GM12878 (cell line): ENCODE results near the gene KERA. TPM values are rescaled to one million over a fixed set of nuclear protein-coding genes. Genes with fewer than 3 reads are reported as not detected.

Experiments
- ATAC-seq: fragments of 200-7000 bp; cut with Tn5 transposase; 3 replicates; pipeline ENCODE4 v1.9.1; 2020; ENCODE audit warnings: mild to moderate bottlenecking, moderate library complexity
- BruUV-seq: library from RNA; stranded (reverse); fragments of 400-500 nt; replicated peaks from 2 replicates; lab custom pipeline; 2021; lab: Mats Ljungman, UMichigan
- CTCF ChIA-PET: fragments of 300-600 bp; sonication (Branson Sonifier 250); formaldehyde crosslinking; extraction: SDS; loops from one replicate; lab custom pipeline; 2021; ENCODE audit warnings: inconsistent platforms; lab: Yijun Ruan, JAX
- POLR2A ChIA-PET: fragments of 350-600 bp; formaldehyde crosslinking; extraction: SDS; loops from one replicate; lab custom pipeline; 2021; ENCODE audit warnings: inconsistent platforms; lab: Charles Lee
- RAD21 ChIA-PET: fragments of 300-600 bp; sonication (Branson Sonifier 250); formaldehyde crosslinking; loops from one replicate; lab custom pipeline; 2023; ENCODE audit warnings: antibody characterized with exemption; ENCODE audit not compliant: unreplicated experiment; lab: Charles Lee
- SMC1A ChIA-PET: fragments of 300-600 bp; sonication (Branson Sonifier 250); formaldehyde crosslinking; loops from one replicate; lab custom pipeline; 2023; ENCODE audit not compliant: unreplicated experiment, uncharacterized antibody; lab: Charles Lee
- DNase-seq: peaks from one replicate; pipeline ENCODE4 v3.0.0-alpha.2; 2011; ENCODE audit warnings: low read depth, low spot score
- FAIRE-seq: peaks from 3 replicates; lab custom pipeline; 2011; peaks lifted over from hg19 to GRCh38; lab: Jason Lieb, UNC
- H2AFZ ChIP-seq: 2 replicates; pipeline ENCODE4 v1.6.0; 2011; ENCODE audit warnings: low read depth, low read length, control low read depth; ENCODE audit not compliant: control insufficient read depth
- H3K27ac ChIP-seq: 2 replicates; pipeline ENCODE4 v1.5.1; 2011; ENCODE audit warnings: control low read depth; ENCODE audit not compliant: control insufficient read depth, insufficient read depth
- H3K27me3 ChIP-seq, 2 experiments: replicated peaks in 1 of 2; 2 replicates each; pipeline versions ENCODE4 v1.6.0 to v1.6.1; 2011; ENCODE audit warnings: low read length in 1 of 2; ENCODE audit not compliant: control insufficient read depth in 2 of 2, insufficient read depth in 2 of 2
- H3K36me3 ChIP-seq, 2 experiments: 2 replicates each; pipeline ENCODE4 v1.5.1; 2011; ENCODE audit warnings: low read length in 1 of 2; ENCODE audit not compliant: control insufficient read depth in 2 of 2, insufficient read depth in 2 of 2
- H3K4me1 ChIP-seq: 2 replicates; pipeline ENCODE4 v1.6.1; 2011; ENCODE audit warnings: mild to moderate bottlenecking, low read length, moderate library complexity, mixed read lengths; ENCODE audit not compliant: control insufficient read depth, insufficient read depth
- H3K4me2 ChIP-seq: 2 replicates; pipeline ENCODE4 v1.6.0; 2011; ENCODE audit warnings: control low read depth; ENCODE audit not compliant: control insufficient read depth, insufficient read depth
- H3K4me3 ChIP-seq: fragments of 200-600 bp; sonication (generic); 2 replicates; pipeline ENCODE4 v1.5.1; 2016
- H3K79me2 ChIP-seq: 2 replicates; pipeline ENCODE4 v1.6.0; 2011; ENCODE audit warnings: low read length; ENCODE audit not compliant: control insufficient read depth, insufficient read depth
- H3K9ac ChIP-seq: 2 replicates; pipeline ENCODE4 v1.8.0; 2011; ENCODE audit warnings: low read length, control low read depth, mixed read lengths; ENCODE audit not compliant: control insufficient read depth, insufficient read depth
- H3K9me3 ChIP-seq: replicated peaks from 3 replicates; pipeline ENCODE4 v1.5.1; 2011; ENCODE audit warnings: mild to moderate bottlenecking, low read length; ENCODE audit not compliant: control insufficient read depth, insufficient read depth
- H4K20me1 ChIP-seq: 2 replicates; pipeline ENCODE4 v1.6.0; 2011; ENCODE audit not compliant: control insufficient read depth, insufficient read depth
- BHLHE40 ChIP-seq, 2 experiments: fragments of 450-650 bp in 1 of 2; IDR thresholded peaks; 2 replicates each; pipeline ENCODE4 v1.6.1; 2011 to 2017; ENCODE audit warnings: low read depth in 2 of 2, borderline replicate concordance in 1 of 2, improper control_type of control experiment in 1 of 2, low read length in 1 of 2, mild to moderate bottlenecking in 1 of 2
- BRCA1 ChIP-seq: IDR thresholded peaks from 2 replicates; pipeline ENCODE4 v1.6.1; 2011; ENCODE audit warnings: low read depth, low read length, improper control_type of control experiment
- CBX3 ChIP-seq: fragments of 200-600 bp; sonication (generic); IDR thresholded peaks from 2 replicates; pipeline ENCODE4 v1.6.1; 2016; ENCODE audit warnings: low read depth, borderline replicate concordance
- CEBPB ChIP-seq, 2 experiments: fragments of 150-350 bp in 1 of 2; IDR thresholded peaks; 2 replicates each; pipeline ENCODE4 v1.6.1; 2012 to 2014; ENCODE audit warnings: low read depth in 2 of 2, low read length in 2 of 2, borderline replicate concordance in 1 of 2, inconsistent platforms in 1 of 2
- CTCF ChIP-seq, 3 experiments: IDR thresholded peaks in 2 of 3; conservative IDR thresholded peaks in 1 of 3; 2 replicates each; pipeline ENCODE4 v1.5.1; 2011; ENCODE audit warnings: low read depth in 3 of 3, low read length in 3 of 3, mild to moderate bottlenecking in 3 of 3, control low read depth in 2 of 3, moderate library complexity in 2 of 3, inconsistent platforms in 1 of 3, mixed read lengths in 1 of 3; ENCODE audit not compliant: control insufficient read depth in 2 of 3, insufficient read depth in 1 of 3; ENCODE audit errors: extremely low read depth in 1 of 3
- DPF2 ChIP-seq: fragments of 450-650 bp; IDR thresholded peaks from 2 replicates; pipeline ENCODE4 v1.6.1; 2017; ENCODE audit warnings: mild to moderate bottlenecking
- EED ChIP-seq: sonication (generic); IDR thresholded peaks from 2 replicates; pipeline ENCODE4 v1.6.1; 2016; ENCODE audit warnings: antibody characterized with exemption, low read depth
- HDGF ChIP-seq: fragments of 450-650 bp; IDR thresholded peaks from 2 replicates; pipeline ENCODE4 v1.6.1; 2016; ENCODE audit warnings: antibody characterized with exemption
- IKZF1 ChIP-seq: fragments of 450-650 bp; conservative IDR thresholded peaks from 2 replicates; pipeline ENCODE4 v1.6.1; 2017; ENCODE audit warnings: antibody characterized with exemption, mild to moderate bottlenecking
- MTA2 ChIP-seq: fragments of 450-650 bp; IDR thresholded peaks from 2 replicates; pipeline ENCODE4 v1.6.1; 2016; ENCODE audit warnings: low read depth, mild to moderate bottlenecking, moderate library complexity
- MYB ChIP-seq: fragments of 150-350 bp; IDR thresholded peaks from 2 replicates; pipeline ENCODE4 v1.6.1; 2014; ENCODE audit warnings: mild to moderate bottlenecking, low read depth, low read length, borderline replicate concordance
- NR2F1 ChIP-seq: fragments of 450-650 bp; conservative IDR thresholded peaks from 2 replicates; pipeline ENCODE4 v1.6.1; 2017; ENCODE audit warnings: mild to moderate bottlenecking
- NRF1 ChIP-seq: conservative IDR thresholded peaks from 2 replicates; pipeline ENCODE4 v1.6.1; 2011; ENCODE audit warnings: mild to moderate bottlenecking, low read depth, low read length, improper control_type of control experiment
- PAX8 ChIP-seq: fragments of 450-650 bp; IDR thresholded peaks from 2 replicates; pipeline ENCODE4 v1.6.1; 2017; ENCODE audit warnings: mild to moderate bottlenecking, moderate library complexity
- POU2F2 ChIP-seq: IDR thresholded peaks from 3 replicates; pipeline ENCODE4 v1.6.1; 2011; ENCODE audit warnings: low read depth, mild to moderate bottlenecking, low read length, borderline replicate concordance
- RBBP5 ChIP-seq: fragments of 200-600 bp; sonication (generic); conservative IDR thresholded peaks from 2 replicates; pipeline ENCODE4 v1.6.1; 2016
- RELA ChIP-seq: fragments of 450-650 bp; IDR thresholded peaks from 2 replicates; pipeline ENCODE4 v1.8.0; 2014; ENCODE audit warnings: borderline replicate concordance; ENCODE audit not compliant: partially characterized antibody
- SMAD1 ChIP-seq: fragments of 450-650 bp; IDR thresholded peaks from 2 replicates; pipeline ENCODE4 v1.6.1; 2018; ENCODE audit warnings: mild to moderate bottlenecking, low read depth; ENCODE audit not compliant: partially characterized antibody
- TARDBP ChIP-seq: IDR thresholded peaks from 2 replicates; pipeline ENCODE4 v1.6.1; 2016; ENCODE audit warnings: borderline replicate concordance
- ZNF217 ChIP-seq: fragments of 450-650 bp; IDR thresholded peaks from 2 replicates; pipeline ENCODE4 v1.6.1; 2017; ENCODE audit warnings: antibody characterized with exemption, mild to moderate bottlenecking
- ZNF274 ChIP-seq: IDR thresholded peaks from one replicate; pipeline ENCODE4 v1.8.0; 2011; ENCODE audit not compliant: insufficient read length, insufficient read depth
- WGBS: methylation state at CpG from one replicate; pipeline ENCODE4 v1.1.6; 2016; ENCODE audit warnings: low lambda C conversion rate; ENCODE audit not compliant: insufficient replicate concordance, insufficient coverage; ENCODE audit errors: missing lambda C conversion rate; 5-methylcytosine and 5-hydroxymethylcytosine counted together
- in situ Hi-C: fragments of 300-500 bp; cut with MboI; formaldehyde crosslinking; loops from 9 replicates; pipeline ENCODE4 v1.14.3; 2018; ENCODE audit warnings: mixed read lengths
- intact Hi-C: fragments of 100-400 bp; cut with micrococcal nuclease; formaldehyde crosslinking; loops from one replicate; pipeline ENCODE4 v1.14.2; 2022; ENCODE audit not compliant: unreplicated experiment
- polyA plus RNA-seq, 11 experiments: library from polyadenylated mRNA; depleted of rRNA in 4 of 11; unstranded in 6 of 11; stranded (reverse) in 5 of 11; fragments of >200 nt; fragmentation: Nextera tagmentation in 4 of 11; fragmentation: Illumina TruSeq in 1 of 11; extraction: Ambion mirVana in 4 of 11; extraction: Trizol in 1 of 11; gene quantifications; 1 replicate in 1 of 11; 2 replicates in 10 of 11; pipeline versions ENCODE4 v1.2.1 to v1.2.3, GENCODE V29; 2011 to 2016; ENCODE audit warnings: inconsistent platforms in 2 of 11, missing spikeins in 2 of 11, low read depth in 1 of 11
- total RNA-seq, 4 experiments: library from RNA; depleted of rRNA in 3 of 4; stranded (reverse); fragments of >200 nt in 3 of 4; fragmentation: Illumina TruSeq in 1 of 4; extraction: Trizol in 1 of 4; gene quantifications; 2 replicates each; pipeline versions ENCODE4 v1.2.1 to v1.2.3, GENCODE V29; 2013 to 2021

KERA gene
- total and polyA plus RNA-seq, 10 of the 15 experiments (the other 5 are each of a cell fraction or from before 2014, with no cell fraction given): not detected

GRCh38 chr12:91103101-91103500 lies 45.3 kb upstream of the KERA start:
- FAIRE-seq: no peak
- ChIA-PET RAD21 (interaction anchor here (0.6 kb wide), 1 partner anchor 91 kb away, joined by 4 read pairs; no protein-coding TSS in a partner anchor), CTCF (interaction anchor here (1.7 kb wide), 1 partner anchor 9 kb away, joined by 4 read pairs; the partner anchor contains the start of gene LUM)

GRCh38 chr12:91100906-91101305 lies 43.1 kb upstream of the KERA start:
- FAIRE-seq: no peak
- intact Hi-C loops (no loop called here), in situ Hi-C loops (no loop called here)
- ChIA-PET SMC1A (interaction anchor here (0.9 kb wide), 1 partner anchor 162 kb away, joined by 3 read pairs; no protein-coding TSS in a partner anchor), RAD21 (no interaction called here), POLR2A (no interaction called here)
- Histone ChIP-seq H3K4me2 (no peak overlapping the region), H4K20me1 (no peaks in the 10 kb centered on the region), H3K4me1 (no peaks in the 10 kb centered on the region), H3K9ac (no peak overlapping the region), H3K27ac (no peak overlapping the region)
- 12% methylated on average over 2 of the region's 2 CpGs for WGBS
- no peak for ATAC-seq
- TF ChIP-seq MYB (no peak), HDGF (no peak), CEBPB (IDR thresholded peaks at IDR 0.05; ENCODE audit: borderline replicate concordance in 1 of 2, low read depth in 2 of 2, low read length in 2 of 2) (no peak), POU2F2 (no peak), RBBP5 (no peak), CBX3 (no peak), IKZF1 (no peak), EED (no peak), NRF1 (no peak), ZNF217 (no peak), RELA (no peak), CTCF (IDR thresholded peaks at IDR 0.05 in 2 of 3, conservative IDR thresholded peaks at IDR 0.05 in 1 of 3; ENCODE audit: control insufficient read depth in 2 of 3, extremely low read depth in 1 of 3, insufficient read depth in 1 of 3, low read depth in 3 of 3, low read length in 3 of 3) (no peak), PAX8 (no peak), MTA2 (no peak), BHLHE40 (IDR thresholded peaks at IDR 0.05; ENCODE audit: borderline replicate concordance in 1 of 2, low read depth in 2 of 2, low read length in 1 of 2) (no peak), SMAD1 (no peak), ZNF274 (no peak)
- TF ChIP-seq, all 136 proteins: peak for 0
- no peak overlapping the region for H2AFZ ChIP-seq
- H3K9me3 ChIP-seq: no peaks in the 10 kb centered on the region
- H3K4me3 ChIP-seq: no peak overlapping the region
- H3K36me3 ChIP-seq: no peaks in the 10 kb centered on the region
- H3K27me3 ChIP-seq: no peaks in the 10 kb centered on the region
- H3K79me2 ChIP-seq: no peaks in the 10 kb centered on the region
- no peak for DNase-seq
- CTCF ChIA-PET: interaction anchor here (1.1 to 4.2 kb wide), 2 partner anchors 9 to 123 kb away, joined by 4 to 23 read pairs; partner anchors contain the start of gene LUM
- no TSS peak for BruUV-seq

More at GRCh38 chr12:91103101-91103500, 45.3 kb upstream of the KERA start:
- Histone ChIP-seq H2AFZ (no peak overlapping the region), H3K27ac (no peak overlapping the region), H3K4me2 (no peak overlapping the region), H3K4me1 (no peaks in the 10 kb centered on the region), H3K4me3 (no peak overlapping the region), H3K79me2 (no peaks in the 10 kb centered on the region), H3K36me3 (no peaks in the 10 kb centered on the region), H3K27me3 (no peaks in the 10 kb centered on the region), H3K9ac (no peak overlapping the region), H4K20me1 (no peaks in the 10 kb centered on the region), H3K9me3 (no peaks in the 10 kb centered on the region)
- no peak for DNase-seq
- ATAC-seq: no peak
- BruUV-seq: no TSS peak
- ChIA-PET POLR2A (no interaction called here), SMC1A (interaction anchor here (0.6 kb wide), 1 partner anchor 252 kb away, joined by 3 read pairs; no protein-coding TSS in a partner anchor)
- in situ Hi-C loops (no loop called here), intact Hi-C loops (no loop called here)
- TF ChIP-seq DPF2 (no peak), TARDBP (no peak), BRCA1 (no peak), NR2F1 (no peak)
